ENCODE measurements around the gene BRSK2.

GRCh38 chr11:1462698-1462975 lies 72.9 kb downstream of the BRSK2 start:
- TF ChIP-seq MXI1 (IDR thresholded peaks at IDR 0.05; ENCODE audit: low read depth, low read length) = no peak
- TF ChIP-seq, protein P1, sequence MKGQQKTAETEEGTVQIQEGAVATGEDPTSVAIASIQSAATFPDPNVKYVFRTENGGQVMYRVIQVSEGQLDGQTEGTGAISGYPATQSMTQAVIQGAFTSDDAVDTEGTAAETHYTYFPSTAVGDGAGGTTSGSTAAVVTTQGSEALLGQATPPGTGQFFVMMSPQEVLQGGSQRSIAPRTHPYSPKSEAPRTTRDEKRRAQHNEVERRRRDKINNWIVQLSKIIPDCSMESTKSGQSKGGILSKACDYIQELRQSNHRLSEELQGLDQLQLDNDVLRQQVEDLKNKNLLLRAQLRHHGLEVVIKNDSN (IDR thresholded peaks at IDR 0.05; ENCODE audit: borderline replicate concordance, low read depth) = no peak
- no peak for TF ChIP-seq CTCF (IDR thresholded peaks at IDR 0.05)
- no peak for TF ChIP-seq EZH2phosphoT487 (IDR thresholded peaks at IDR 0.05; ENCODE audit: borderline replicate concordance, low read depth)
- TF ChIP-seq TEAD4 (IDR thresholded peaks at IDR 0.05; ENCODE audit: borderline replicate concordance, insufficient read depth) = no peak
- TF ChIP-seq USF2 (IDR thresholded peaks at IDR 0.05; ENCODE audit: borderline replicate concordance, low read depth, low read length) = no peak
- TF ChIP-seq, protein P2, sequence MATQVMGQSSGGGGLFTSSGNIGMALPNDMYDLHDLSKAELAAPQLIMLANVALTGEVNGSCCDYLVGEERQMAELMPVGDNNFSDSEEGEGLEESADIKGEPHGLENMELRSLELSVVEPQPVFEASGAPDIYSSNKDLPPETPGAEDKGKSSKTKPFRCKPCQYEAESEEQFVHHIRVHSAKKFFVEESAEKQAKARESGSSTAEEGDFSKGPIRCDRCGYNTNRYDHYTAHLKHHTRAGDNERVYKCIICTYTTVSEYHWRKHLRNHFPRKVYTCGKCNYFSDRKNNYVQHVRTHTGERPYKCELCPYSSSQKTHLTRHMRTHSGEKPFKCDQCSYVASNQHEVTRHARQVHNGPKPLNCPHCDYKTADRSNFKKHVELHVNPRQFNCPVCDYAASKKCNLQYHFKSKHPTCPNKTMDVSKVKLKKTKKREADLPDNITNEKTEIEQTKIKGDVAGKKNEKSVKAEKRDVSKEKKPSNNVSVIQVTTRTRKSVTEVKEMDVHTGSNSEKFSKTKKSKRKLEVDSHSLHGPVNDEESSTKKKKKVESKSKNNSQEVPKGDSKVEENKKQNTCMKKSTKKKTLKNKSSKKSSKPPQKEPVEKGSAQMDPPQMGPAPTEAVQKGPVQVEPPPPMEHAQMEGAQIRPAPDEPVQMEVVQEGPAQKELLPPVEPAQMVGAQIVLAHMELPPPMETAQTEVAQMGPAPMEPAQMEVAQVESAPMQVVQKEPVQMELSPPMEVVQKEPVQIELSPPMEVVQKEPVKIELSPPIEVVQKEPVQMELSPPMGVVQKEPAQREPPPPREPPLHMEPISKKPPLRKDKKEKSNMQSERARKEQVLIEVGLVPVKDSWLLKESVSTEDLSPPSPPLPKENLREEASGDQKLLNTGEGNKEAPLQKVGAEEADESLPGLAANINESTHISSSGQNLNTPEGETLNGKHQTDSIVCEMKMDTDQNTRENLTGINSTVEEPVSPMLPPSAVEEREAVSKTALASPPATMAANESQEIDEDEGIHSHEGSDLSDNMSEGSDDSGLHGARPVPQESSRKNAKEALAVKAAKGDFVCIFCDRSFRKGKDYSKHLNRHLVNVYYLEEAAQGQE (IDR thresholded peaks at IDR 0.05; ENCODE audit: low read depth, low read length) = no peak
- TF ChIP-seq, protein P3, sequence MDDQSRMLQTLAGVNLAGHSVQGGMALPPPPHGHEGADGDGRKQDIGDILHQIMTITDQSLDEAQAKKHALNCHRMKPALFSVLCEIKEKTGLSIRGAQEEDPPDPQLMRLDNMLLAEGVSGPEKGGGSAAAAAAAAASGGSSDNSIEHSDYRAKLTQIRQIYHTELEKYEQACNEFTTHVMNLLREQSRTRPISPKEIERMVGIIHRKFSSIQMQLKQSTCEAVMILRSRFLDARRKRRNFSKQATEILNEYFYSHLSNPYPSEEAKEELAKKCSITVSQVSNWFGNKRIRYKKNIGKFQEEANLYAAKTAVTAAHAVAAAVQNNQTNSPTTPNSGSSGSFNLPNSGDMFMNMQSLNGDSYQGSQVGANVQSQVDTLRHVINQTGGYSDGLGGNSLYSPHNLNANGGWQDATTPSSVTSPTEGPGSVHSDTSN (IDR thresholded peaks at IDR 0.05) = no peak
- no peak for TF ChIP-seq JUND (IDR thresholded peaks at IDR 0.05)
